CD4-positive, CD25-positive, alpha-beta regulatory T cell (primary cell): ENCODE measurements around the gene BSN. TPM values are rescaled to one million over a fixed set of nuclear protein-coding genes. Genes with fewer than 3 reads are reported as not detected.

ENCODE experiments used
- ATAC-seq, 2 donors: fragments of 150-1000 bp; cut with Tn5 transposase; one replicate each; pipeline ENCODE4 v1.10.0; 2021; ENCODE audit warnings: low read depth in 2 of 2, moderate number of reproducible peaks in 2 of 2, moderate library complexity in 1 of 2
- DNase-seq, 3 donors: peaks; one replicate each; pipeline versions ENCODE4 v3.0.0 to v3.0.0-alpha.2; 2012 to 2022; ENCODE audit warnings: mixed read lengths in 1 of 3
- H3K27ac ChIP-seq: one replicate; pipeline ENCODE4 v1.7.0; 2013; ENCODE audit warnings: mild to moderate bottlenecking, low read length; ENCODE audit not compliant: insufficient read depth, poor library complexity, severe bottlenecking
- H3K27me3 ChIP-seq: one replicate; pipeline ENCODE4 v1.7.0; 2013; ENCODE audit warnings: low read length; ENCODE audit not compliant: control insufficient read depth, insufficient read depth
- H3K36me3 ChIP-seq: one replicate; pipeline ENCODE4 v1.7.0; 2013; ENCODE audit warnings: mild to moderate bottlenecking, low read length, moderate library complexity; ENCODE audit not compliant: control insufficient read depth, insufficient read depth
- H3K4me1 ChIP-seq: 2 replicates; pipeline ENCODE4 v1.7.0; 2013; ENCODE audit warnings: mild to moderate bottlenecking, low read length; ENCODE audit not compliant: insufficient read depth, control insufficient read depth, poor library complexity, severe bottlenecking
- H3K4me3 ChIP-seq: one replicate; pipeline ENCODE4 v1.7.0; 2013; ENCODE audit warnings: low read depth, mild to moderate bottlenecking, low read length, moderate library complexity
- H3K9me3 ChIP-seq, 2 experiments: 1 replicate in 1 of 2; 2 replicates in 1 of 2; pipeline ENCODE4 v1.7.0; 2013; ENCODE audit warnings: low read length in 2 of 2, mild to moderate bottlenecking in 1 of 2, moderate library complexity in 1 of 2; ENCODE audit not compliant: control insufficient read depth in 2 of 2
- H3K27ac Mint-ChIP-seq, 3 donors: one replicate each; pipeline ENCODE4 v1.8.0; 2020 to 2022; ENCODE audit warnings: mild to moderate bottlenecking in 3 of 3, mixed read lengths in 3 of 3, moderate library complexity in 2 of 3
- H3K27me3 Mint-ChIP-seq: one replicate; pipeline ENCODE4 v1.8.0; 2022; ENCODE audit warnings: mild to moderate bottlenecking, mixed read lengths
- H3K36me3 Mint-ChIP-seq: one replicate; pipeline ENCODE4 v1.8.0; 2020; ENCODE audit warnings: mixed read lengths
- H3K4me1 Mint-ChIP-seq, 4 donors: one replicate each; pipeline ENCODE4 v1.8.0; 2020 to 2022; ENCODE audit warnings: mixed read lengths in 4 of 4, mild to moderate bottlenecking in 1 of 4
- H3K4me3 Mint-ChIP-seq, 4 donors: one replicate each; pipeline ENCODE4 v1.8.0; 2020 to 2022; ENCODE audit warnings: mild to moderate bottlenecking in 4 of 4, mixed read lengths in 4 of 4, moderate library complexity in 3 of 4
- H3K9me3 Mint-ChIP-seq, 7 donors: one replicate each; pipeline ENCODE4 v1.8.0; 2020 to 2022; ENCODE audit warnings: mixed read lengths in 7 of 7, mild to moderate bottlenecking in 3 of 7, moderate library complexity in 2 of 7
- polyA plus RNA-seq, 4 donors: library from polyadenylated mRNA; unstranded; fragments of 300-500 nt; fragmentation: Illumina TruSeq; gene quantifications; one replicate each; pipeline ENCODE4 v1.2.3, GENCODE V29; 2021
- total RNA-seq: library from RNA; stranded (reverse); gene quantifications from one replicate; pipeline ENCODE4 v1.2.3, GENCODE V29; 2022

BSN gene
- total and polyA plus RNA-seq, 5 donors from 2014 or later, result 0.12 TPM; not detected in 4

DNA sequence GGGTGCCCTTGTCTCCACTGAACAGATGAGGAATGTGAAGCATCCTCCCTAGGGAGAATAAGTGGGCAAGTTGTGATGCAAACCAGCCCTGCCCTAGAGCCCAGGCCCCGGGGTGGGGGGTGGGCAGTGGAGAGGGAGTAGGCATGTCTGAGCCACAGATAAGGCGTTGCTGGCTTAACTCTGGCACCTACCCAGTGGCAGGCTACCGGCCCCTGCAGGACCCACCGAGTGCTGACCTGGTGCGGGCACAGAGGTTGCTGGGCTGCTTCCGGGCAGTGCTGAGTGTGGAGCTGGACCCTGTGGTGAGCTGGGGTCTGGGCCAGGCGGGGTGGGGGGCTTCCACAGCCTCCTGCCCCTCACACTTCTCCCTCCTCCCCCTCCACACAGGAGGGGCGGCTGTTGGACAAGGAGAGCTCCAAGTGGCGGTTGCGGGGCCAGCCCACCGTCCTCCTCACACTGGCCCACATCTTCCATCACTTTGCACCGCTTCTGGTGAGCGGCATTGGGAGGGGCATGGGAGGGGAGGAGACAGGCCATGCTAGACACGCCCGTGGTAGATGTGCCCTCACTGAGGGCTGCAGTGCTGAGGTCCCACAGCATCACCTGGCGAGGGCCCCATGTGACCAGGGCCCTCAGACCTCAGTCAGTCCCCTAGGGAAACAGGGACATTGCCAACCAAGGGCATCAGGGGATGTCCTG lies 145.2 kb downstream of the BSN start:
- no peak for DNase-seq
- H3K36me3 ChIP-seq, result peaks cover 20% of the 10 kb centered on the region

DNA sequence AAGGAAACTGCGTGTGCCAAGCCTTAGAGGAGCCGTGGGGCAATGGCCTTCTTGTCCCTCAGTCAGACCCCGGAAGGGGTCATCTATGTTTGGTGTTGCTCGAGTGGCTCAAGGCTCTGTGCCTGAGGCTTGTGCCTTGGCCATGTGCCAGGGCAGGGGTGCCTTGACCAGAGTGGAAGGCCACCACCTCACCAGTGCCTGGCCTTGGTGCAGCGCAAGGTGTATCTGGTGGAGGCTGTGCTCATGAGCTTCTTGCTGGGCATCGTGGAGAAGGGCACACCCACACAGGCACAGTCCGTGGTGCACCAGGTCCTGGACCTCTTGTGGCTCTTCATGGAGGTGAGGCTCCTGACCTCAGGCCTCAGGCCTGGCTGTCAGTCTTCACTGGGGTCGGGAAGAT lies 145.7 kb downstream of the BSN start:
- Histone ChIP-seq H3K4me3 (no peak overlapping the region), H3K27me3 (no peaks in the 10 kb centered on the region), H3K36me3 (peaks cover 19% of the 10 kb centered on the region), H3K27ac (no peak overlapping the region), H3K4me1 (no peaks in the 10 kb centered on the region), H3K9me3 (no peaks in the 10 kb centered on the region)
- no peak for DNase-seq
- Mint-ChIP-seq H3K27ac (no peak overlapping the region), H3K27me3 (no peaks in the 10 kb centered on the region), H3K9me3 (no peaks in the 10 kb centered on the region), H3K4me3 (no peak overlapping the region), H3K4me1 (peaks cover 0 to 5% (median 0%) of the 10 kb centered on the region in 4 donors), H3K36me3 (peaks cover 10% of the 10 kb centered on the region)
- no peak for ATAC-seq

More for the DNA sequence above, 145.2 kb downstream of the BSN start:
- Mint-ChIP-seq H3K9me3 (no peaks in the 10 kb centered on the region), H3K4me1 (peaks cover 0 to 5% (median 0%) of the 10 kb centered on the region in 4 donors), H3K27ac (no peak overlapping the region), H3K4me3 (no peak overlapping the region), H3K36me3 (peaks cover 10% of the 10 kb centered on the region), H3K27me3 (no peaks in the 10 kb centered on the region)
- H3K4me3 ChIP-seq, result no peak overlapping the region
- no peaks in the 10 kb centered on the region for H3K4me1 ChIP-seq
- H3K27ac ChIP-seq, result no peak overlapping the region
- H3K27me3 ChIP-seq, result no peaks in the 10 kb centered on the region
- no peak for ATAC-seq
- no peaks in the 10 kb centered on the region for H3K9me3 ChIP-seq

- H3K36me3 Mint-ChIP-seq, result peaks cover 10% of the 10 kb centered on the region
- H3K9me3 Mint-ChIP-seq, result no peaks in the 10 kb centered on the region
- no peaks in the 10 kb centered on the region for H3K9me3 ChIP-seq
- H3K4me1 Mint-ChIP-seq, result peaks cover 0 to 5% (median 0%) of the 10 kb centered on the region in 4 donors
- H3K27ac ChIP-seq, result no peak overlapping the region
- ATAC-seq (no peak), DNase-seq (no peak)
- peaks cover 21% of the 10 kb centered on the region for H3K36me3 ChIP-seq
- no peaks in the 10 kb centered on the region for H3K4me1 ChIP-seq
- H3K27me3 Mint-ChIP-seq, result no peaks in the 10 kb centered on the region
- H3K4me3 Mint-ChIP-seq, result peak overlapping the region in 1 of 4 donors; percentile 10
- no peak overlapping the region for H3K27ac Mint-ChIP-seq
- no peak overlapping the region for H3K4me3 ChIP-seq
- no peaks in the 10 kb centered on the region for H3K27me3 ChIP-seq
Measured at GRCh38 chr3:49700453-49701128, 146.3 kb downstream of the BSN start.

GRCh38 chr3:49701388-49702077 lies 147.3 kb downstream of the BSN start:
- Histone ChIP-seq H3K27ac (no peak overlapping the region), H3K9me3 (no peaks in the 10 kb centered on the region), H3K36me3 (peaks cover 22% of the 10 kb centered on the region), H3K4me1 (no peaks in the 10 kb centered on the region), H3K27me3 (no peaks in the 10 kb centered on the region), H3K4me3 (no peak overlapping the region)
- H3K4me1 Mint-ChIP-seq, result peaks cover 0 to 5% (median 0%) of the 10 kb centered on the region in 4 donors
- H3K36me3 Mint-ChIP-seq, result peaks cover 10% of the 10 kb centered on the region
- H3K9me3 Mint-ChIP-seq, result no peaks in the 10 kb centered on the region
- H3K27me3 Mint-ChIP-seq, result no peaks in the 10 kb centered on the region
- no peak overlapping the region for H3K4me3 Mint-ChIP-seq
- ATAC-seq (no peak), DNase-seq (no peak)
- no peak overlapping the region for H3K27ac Mint-ChIP-seq

DNA sequence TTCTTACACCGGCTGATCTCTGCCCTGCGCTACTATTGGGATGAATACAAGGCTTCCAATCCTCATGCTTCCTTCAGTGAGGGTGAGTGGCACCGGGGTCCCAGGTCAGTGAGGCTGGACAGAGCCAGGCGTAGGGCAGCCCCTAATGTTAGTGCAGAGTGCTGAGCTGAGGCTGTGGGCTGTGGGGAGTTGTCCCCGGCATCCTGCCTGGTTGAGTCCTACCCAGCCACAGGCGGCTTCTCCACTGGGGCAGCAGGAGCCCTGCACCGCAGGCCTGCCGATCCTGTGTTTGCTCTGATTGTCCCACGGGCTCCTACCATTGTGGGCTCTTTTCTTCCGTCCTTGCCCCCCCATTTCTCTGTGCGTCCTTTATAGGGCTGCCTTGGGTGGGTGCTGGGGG lies 148.4 kb downstream of the BSN start:
- Mint-ChIP-seq H3K9me3 (peaks cover 0 to 1% (median 0%) of the 10 kb centered on the region in 7 donors), H3K27me3 (no peaks in the 10 kb centered on the region), H3K4me1 (peaks cover 0 to 5% (median 0%) of the 10 kb centered on the region in 4 donors), H3K27ac (no peak overlapping the region), H3K4me3 (no peak overlapping the region), H3K36me3 (peaks cover 17% of the 10 kb centered on the region)
- no peak overlapping the region for H3K27ac ChIP-seq
- H3K27me3 ChIP-seq, result no peaks in the 10 kb centered on the region
- H3K36me3 ChIP-seq, result peaks cover 22% of the 10 kb centered on the region
- ATAC-seq, result no peak
- H3K4me1 ChIP-seq, result no peaks in the 10 kb centered on the region
- no peak for DNase-seq
- no peak overlapping the region for H3K4me3 ChIP-seq
- no peaks in the 10 kb centered on the region for H3K9me3 ChIP-seq

- ATAC-seq, result peak; percentile 89 to 92
- Mint-ChIP-seq H3K4me3 (peak overlapping the region in 1 of 4 donors; percentile 63), H3K36me3 (peaks cover 19% of the 10 kb centered on the region), H3K9me3 (peaks cover 0 to 1% (median 0%) of the 10 kb centered on the region in 7 donors), H3K27ac (peak overlapping the region in 1 of 3 donors; percentile 32), H3K27me3 (no peaks in the 10 kb centered on the region), H3K4me1 (peaks cover 0 to 5% (median 0%) of the 10 kb centered on the region in 4 donors)
- Histone ChIP-seq H3K36me3 (peaks cover 22% of the 10 kb centered on the region), H3K4me3 (no peak overlapping the region), H3K4me1 (no peaks in the 10 kb centered on the region), H3K9me3 (no peaks in the 10 kb centered on the region), H3K27ac (no peak overlapping the region), H3K27me3 (no peaks in the 10 kb centered on the region)
- peak; percentile 46 to 77 (median 71) for DNase-seq
Measured at GRCh38 chr3:49703443-49703927, 149.2 kb downstream of the BSN start.

GRCh38 chr3:49703956-49704355 lies 149.7 kb downstream of the BSN start:
- Mint-ChIP-seq H3K27me3 (no peaks in the 10 kb centered on the region), H3K27ac (peak overlapping the region in 1 of 3 donors; percentile 83), H3K36me3 (peaks cover 19% of the 10 kb centered on the region), H3K9me3 (peaks cover 0 to 1% (median 0%) of the 10 kb centered on the region in 7 donors), H3K4me3 (no peak overlapping the region), H3K4me1 (peaks cover 0 to 5% (median 0%) of the 10 kb centered on the region in 4 donors)
- no peaks in the 10 kb centered on the region for H3K9me3 ChIP-seq
- peaks cover 22% of the 10 kb centered on the region for H3K36me3 ChIP-seq
- no peaks in the 10 kb centered on the region for H3K27me3 ChIP-seq
- no peaks in the 10 kb centered on the region for H3K4me1 ChIP-seq
- ATAC-seq, result no peak
- no peak for DNase-seq
- no peak overlapping the region for H3K27ac ChIP-seq
- H3K4me3 ChIP-seq, result no peak overlapping the region
